Activated CD8-positive, alpha-beta memory T cell treated with anti-CD3 and anti-CD28 coated beads for 4 hours (primary cell): ENCODE measurements around the gene NSD1.
"Not testable (repeated sequence)": the region's sequence is repeated elsewhere in the genome, so short reads cannot be mapped to it uniquely, and the experiment has no call there.

ENCODE experiments used
- DNase-seq, 2 donors: peaks; one replicate each; pipeline ENCODE4 v3.0.0-alpha.2; 2020; ENCODE audit warnings: low read depth in 2 of 2

NSD1 gene

GRCh38 chr5:177328545-177329231 is 195.1 kb downstream of the NSD1 start:
- DNase-seq = no peak

DNA sequence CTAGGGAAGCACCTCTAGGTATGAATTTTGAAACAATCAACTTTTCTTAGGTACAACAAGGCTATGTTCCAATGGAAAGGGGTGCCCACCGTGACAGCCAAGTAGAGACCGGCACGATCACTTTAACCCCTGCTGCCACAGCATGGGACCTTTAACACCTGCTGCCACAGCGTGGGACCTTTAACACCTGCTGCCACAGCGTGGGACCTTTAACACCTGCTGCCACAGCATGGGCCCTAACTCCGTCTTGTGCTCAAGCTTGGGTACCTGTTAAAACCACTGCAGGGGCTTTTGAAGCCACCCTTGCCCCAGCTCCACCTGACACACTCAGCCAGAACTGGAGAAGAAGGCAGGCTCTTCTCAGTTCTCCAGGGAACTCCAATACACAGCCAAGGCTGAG is 196.3 kb downstream of the NSD1 start:
- no peak for DNase-seq

DNA sequence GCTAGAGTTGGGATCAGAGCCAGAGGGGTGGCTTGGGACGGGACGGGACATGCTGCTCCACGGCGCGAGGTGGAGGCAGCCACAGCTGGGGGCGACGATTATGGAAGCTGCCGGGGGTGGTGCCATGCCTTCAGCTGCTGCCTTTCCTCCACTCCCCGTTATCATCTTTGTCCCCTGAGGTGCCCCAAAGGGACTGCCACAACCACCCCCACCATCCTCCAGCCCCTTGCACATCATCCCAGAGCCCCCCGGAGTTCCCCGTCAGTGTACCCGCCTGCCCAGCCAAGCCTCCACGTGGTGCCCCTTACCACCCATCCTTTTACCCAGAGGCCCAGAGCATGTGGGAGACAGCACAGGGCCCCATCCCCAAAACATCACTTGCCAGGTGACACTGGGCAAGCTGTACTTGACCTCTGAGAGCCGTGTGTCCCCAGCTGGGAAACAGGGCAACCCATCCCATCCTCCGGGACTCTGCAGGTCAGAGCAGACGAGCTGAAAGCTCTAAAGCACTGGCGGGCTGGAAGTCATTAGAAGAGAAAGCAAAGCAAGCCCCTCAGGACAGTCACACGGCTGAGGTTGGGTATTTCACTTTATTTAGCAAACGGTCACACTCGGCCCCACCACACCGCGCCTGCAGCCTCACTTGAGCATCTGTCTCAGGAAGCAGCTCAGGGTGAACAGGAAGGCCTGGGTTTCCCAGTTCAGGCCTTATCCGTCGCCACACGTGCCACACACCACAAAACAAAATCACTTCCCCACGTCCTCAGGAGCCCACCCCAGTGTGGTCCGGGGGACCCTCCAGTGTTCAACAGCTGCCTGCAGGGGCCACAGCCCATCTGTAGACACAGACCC is 197.6 kb downstream of the NSD1 start:
- DNase-seq = no peak

DNA sequence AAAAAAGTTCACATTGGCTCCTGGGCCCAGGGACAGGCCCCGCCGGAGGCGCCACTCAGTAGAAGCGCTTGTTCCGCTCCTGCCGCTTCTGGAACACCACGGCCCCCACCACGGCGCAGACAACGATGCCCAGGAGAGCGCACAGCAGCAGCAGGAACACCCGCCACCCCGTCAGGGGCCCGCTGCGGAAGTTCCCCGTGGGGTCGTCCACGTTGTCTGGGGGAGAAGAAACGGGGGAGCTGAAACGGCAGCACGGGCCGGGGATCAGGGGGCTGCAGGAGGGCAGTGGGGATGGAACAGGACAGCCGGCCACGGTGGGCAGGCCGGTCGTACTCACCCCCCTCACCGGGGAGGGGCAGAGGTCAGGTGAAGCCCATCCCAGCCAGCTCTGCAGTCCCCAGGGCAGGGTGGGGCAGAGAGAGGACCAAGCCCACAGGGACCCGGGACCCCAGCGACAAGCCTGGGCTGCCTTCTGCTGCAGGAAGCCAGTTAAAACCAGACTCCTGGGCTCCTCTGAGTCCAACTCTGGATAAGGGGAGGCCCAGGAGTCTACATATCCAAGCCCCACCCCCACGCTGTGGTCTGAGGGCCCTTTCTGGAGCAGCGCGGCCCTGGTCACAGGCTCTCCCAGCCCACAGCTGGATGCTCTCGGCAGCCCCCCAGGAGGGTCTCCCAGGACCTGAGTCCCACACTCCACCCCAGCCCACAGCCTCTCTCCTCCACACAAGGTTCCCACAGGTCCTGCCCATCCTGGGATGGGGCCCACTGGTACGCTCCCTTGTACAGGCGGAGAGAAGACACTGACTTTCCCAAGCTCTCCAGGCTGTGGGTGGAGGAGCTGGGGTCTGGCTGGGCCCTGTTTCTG is 198.7 kb downstream of the NSD1 start:
- no peak for DNase-seq

GRCh38 chr5:177332896-177333260 is 199.3 kb downstream of the NSD1 start:
- DNase-seq = no peak

- DNase-seq = no peak
Observed at GRCh38 chr5:177333420-177334154, 200.0 kb downstream of the NSD1 start.

GRCh38 chr5:177334155-177334551 is 200.6 kb downstream of the NSD1 start:
- no peak for DNase-seq

- DNase-seq = no peak
Observed at GRCh38 chr5:177334781-177335700, 201.5 kb downstream of the NSD1 start.

- no peak for DNase-seq
Observed at GRCh38 chr5:177335701-177336065, 202.1 kb downstream of the NSD1 start.

GRCh38 chr5:177336112-177336511 is 202.5 kb downstream of the NSD1 start:
- no peak for DNase-seq

- DNase-seq = no peak
Observed at GRCh38 chr5:177336603-177337494, 203.3 kb downstream of the NSD1 start.

DNA sequence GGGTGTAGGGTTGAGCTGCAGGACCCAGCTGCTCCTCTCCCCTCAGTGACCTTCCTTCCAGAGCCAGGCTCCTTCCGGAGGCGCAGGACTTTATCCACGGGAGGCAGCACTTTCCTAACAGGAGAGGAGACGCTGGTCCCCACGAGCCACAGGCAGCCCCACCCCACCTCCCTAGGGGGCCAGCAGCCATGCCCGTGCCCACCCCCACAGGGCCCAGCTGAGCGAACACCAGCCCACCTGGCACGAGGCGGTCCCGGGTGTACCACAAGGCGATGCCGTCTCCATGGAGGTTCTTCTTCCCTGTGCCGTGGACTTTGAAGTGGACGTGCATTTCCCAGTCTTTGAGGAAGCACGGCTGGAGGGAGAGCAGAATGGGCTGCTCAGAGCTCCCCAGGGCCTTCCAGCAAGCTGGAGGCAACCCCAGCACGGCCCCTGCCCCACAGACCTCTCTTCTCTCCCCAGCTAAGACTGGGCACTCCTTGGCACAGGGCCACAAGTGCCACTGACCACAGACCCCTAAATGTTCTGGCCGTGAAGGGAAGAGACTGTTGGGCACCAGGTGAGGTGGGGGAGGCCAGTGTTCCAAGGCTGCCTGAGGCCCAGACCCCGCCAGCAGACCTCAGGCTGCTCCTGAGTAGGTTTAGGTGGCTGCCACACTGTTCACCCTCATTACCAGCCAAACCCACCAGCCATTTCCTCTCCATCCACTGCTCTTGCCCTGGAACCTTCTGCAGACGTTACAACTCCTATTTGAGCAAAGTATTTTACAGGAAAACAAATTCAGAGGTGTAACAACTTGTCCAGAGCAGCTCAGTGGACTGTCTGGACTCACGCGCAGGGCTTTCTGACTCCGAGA is 204.9 kb downstream of the NSD1 start:
- DNase-seq = no peak

GRCh38 chr5:177339107-177339638 is 205.6 kb downstream of the NSD1 start:
- no peak for DNase-seq

DNA sequence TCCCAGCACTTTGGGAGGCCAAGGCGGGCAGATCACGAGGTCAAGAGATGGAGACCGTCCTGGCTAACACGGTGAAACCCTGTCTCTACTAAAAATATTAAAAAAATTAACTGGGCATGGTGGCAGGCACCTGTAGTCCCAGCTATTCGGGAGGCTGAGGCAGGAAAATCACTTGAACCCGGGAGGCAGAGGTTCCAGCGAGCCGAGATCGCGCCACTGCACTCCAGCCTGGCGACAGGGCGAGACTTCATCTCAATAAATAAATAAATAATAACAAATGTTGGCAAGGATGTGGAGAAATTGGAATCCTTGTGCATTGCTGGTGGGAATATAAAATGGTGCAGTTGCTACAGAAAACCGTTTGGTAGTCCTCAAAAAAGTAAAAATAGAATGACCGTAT is 209.4 kb downstream of the NSD1 start:
- DNase-seq = not testable (repeated sequence)

DNA sequence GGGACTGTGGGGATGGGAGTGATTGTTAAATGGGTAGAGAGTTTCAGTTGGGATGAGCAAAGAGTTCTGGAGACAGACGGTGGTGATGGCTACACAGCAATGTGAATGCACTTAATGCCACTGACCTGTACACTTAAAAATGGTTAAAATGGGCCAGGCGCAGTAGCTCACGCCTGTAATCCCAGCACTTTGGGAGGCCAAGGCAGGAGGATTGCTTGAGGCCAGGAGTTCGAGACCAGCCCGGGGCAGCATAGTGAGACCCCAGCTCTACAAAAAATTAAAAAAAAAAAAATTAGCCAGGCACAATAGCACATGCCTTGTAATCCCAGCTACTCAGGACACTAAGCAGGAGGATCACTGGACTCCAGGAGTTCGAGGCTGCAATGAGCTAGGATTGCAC is 210.2 kb downstream of the NSD1 start:
- DNase-seq = no peak

DNA sequence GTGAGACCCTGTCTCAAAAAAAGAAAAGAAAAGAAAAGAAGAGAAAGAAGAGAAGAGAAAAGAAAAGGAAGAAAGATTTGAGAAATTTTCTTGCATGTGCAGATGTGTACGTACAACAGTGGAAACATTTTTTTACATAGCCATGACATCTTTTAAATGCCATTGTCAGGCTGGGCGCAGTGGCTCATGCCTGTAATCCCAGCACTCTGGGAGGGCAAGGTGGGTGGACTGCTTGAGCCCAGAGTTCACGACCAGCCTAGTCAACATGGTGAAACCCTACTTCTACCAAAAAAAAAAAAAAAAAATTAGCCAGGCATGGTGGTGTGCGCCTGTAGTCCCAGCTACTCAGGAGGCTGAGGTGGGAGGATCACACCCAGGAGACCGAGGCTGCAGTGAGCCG is 211.3 kb downstream of the NSD1 start:
- no peak for DNase-seq

DNA sequence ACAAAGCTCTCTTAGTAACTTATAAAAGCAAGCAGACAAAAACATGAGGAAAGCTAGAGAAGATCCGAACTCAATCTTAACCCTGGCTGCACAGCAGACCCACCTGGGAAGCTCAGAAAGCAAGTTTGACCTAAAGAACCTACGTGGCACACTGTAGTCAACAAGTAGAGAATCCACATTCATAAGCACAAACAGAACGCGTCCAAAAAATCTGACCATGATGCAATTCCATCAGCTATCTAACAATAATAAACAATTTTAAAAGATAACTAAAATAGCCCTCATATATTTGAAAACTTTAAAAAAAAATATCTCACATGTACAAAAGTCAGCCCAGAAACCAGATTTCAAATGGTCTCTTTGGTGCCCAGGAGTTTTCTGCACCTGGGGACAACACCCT is 213.2 kb downstream of the NSD1 start:
- no peak for DNase-seq

DNA sequence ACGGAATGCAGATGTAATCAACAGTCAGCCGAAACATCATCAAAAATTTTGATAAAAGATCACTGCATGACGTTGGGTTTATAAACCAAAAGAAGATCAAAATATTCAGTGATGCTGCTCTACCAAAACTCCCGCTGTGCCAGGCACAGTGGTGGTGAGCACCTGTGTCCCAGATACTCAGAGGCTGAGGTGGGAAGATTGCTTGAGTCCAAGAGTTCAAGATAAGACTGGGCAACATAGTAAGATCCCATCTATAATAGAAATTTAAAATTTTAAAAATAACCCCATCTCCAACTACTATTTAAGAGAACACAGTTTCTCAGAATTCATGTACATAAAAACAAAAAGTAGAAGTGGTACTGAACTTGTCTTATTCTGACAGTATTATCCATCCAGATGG is 214.1 kb downstream of the NSD1 start:
- no peak for DNase-seq

DNA sequence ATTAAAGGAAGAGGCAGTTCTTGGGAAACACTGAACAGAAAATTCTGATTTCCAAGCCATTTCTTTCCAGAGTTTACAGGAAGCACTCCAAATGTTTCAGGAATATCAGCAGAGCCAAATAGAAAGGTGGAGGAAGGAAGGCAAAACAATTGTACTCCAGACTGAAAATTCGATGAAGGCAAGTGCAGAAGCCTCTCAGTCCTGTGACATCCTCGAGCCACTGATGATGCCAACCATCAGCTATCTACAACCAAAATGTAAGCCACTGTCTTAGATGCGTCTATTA is 215.7 kb downstream of the NSD1 start:
- DNase-seq = no peak
